SK-N-SH treated with all-trans-retinoic acid at 6 μM for 48 hours (cell line): ENCODE results near the gene ACBD6.

Source experiments
- ATAC-seq: fragments of 200-7000 bp; cut with Tn5 transposase; 3 replicates; pipeline ENCODE4 v1.9.1; 2020; ENCODE audit warnings: mild to moderate bottlenecking, moderate library complexity
- ARNTL ChIP-seq: fragments of 450-650 bp; formaldehyde crosslinking; IDR thresholded peaks from 2 replicates; pipeline ENCODE4 v1.5.0; 2020; ENCODE audit warnings: low read depth, mild to moderate bottlenecking, moderate library complexity, borderline replicate concordance
- BACH2 ChIP-seq: fragments of 250-450 bp; sonication (Bioruptor Pico); IDR thresholded peaks from 2 replicates; pipeline ENCODE4 v1.9.0; 2021; ENCODE audit warnings: mild to moderate bottlenecking, borderline replicate concordance
- CREB5 ChIP-seq: fragments of 250-450 bp; sonication (Bioruptor Pico); IDR thresholded peaks from 2 replicates; pipeline ENCODE4 v1.5.1; 2020; ENCODE audit warnings: low read depth, mild to moderate bottlenecking, moderate library complexity
- CSDC2 ChIP-seq: fragments of 250-450 bp; sonication (Bioruptor Pico); IDR thresholded peaks from 2 replicates; pipeline ENCODE4 v1.5.0; 2020; ENCODE audit warnings: mild to moderate bottlenecking, moderate library complexity
- CSRNP3 ChIP-seq: fragments of 250-450 bp; sonication (Bioruptor Pico); IDR thresholded peaks from 2 replicates; pipeline ENCODE4 v1.5.1; 2021; ENCODE audit warnings: mild to moderate bottlenecking, moderate library complexity
- ESRRG ChIP-seq: fragments of 250-450 bp; sonication (Bioruptor Pico); IDR thresholded peaks from 2 replicates; pipeline ENCODE4 v1.6.1; 2021; ENCODE audit warnings: mild to moderate bottlenecking
- GLIS3 ChIP-seq: fragments of 250-450 bp; sonication (Bioruptor Pico); IDR thresholded peaks from 2 replicates; pipeline ENCODE4 v1.5.0; 2020; ENCODE audit warnings: mild to moderate bottlenecking, moderate library complexity
- ISL1 ChIP-seq: fragments of 250-450 bp; sonication (Bioruptor Pico); IDR thresholded peaks from 2 replicates; pipeline ENCODE4 v2.1.2; 2022; ENCODE audit warnings: mild to moderate bottlenecking, moderate library complexity
- OSR1 ChIP-seq: fragments of 250-450 bp; sonication (Bioruptor Pico); IDR thresholded peaks from 2 replicates; pipeline ENCODE4 v1.8.0; 2022; ENCODE audit warnings: moderate library complexity, mild to moderate bottlenecking, inconsistent platforms
- POU6F1 ChIP-seq: fragments of 250-450 bp; sonication (Bioruptor Pico); IDR thresholded peaks from 2 replicates; pipeline ENCODE4 v1.8.0; 2021; ENCODE audit warnings: low read depth, mild to moderate bottlenecking, moderate library complexity, borderline replicate concordance
- PPARA ChIP-seq: fragments of 250-450 bp; sonication (Bioruptor Pico); IDR thresholded peaks from 2 replicates; pipeline ENCODE4 v1.5.0; 2020; ENCODE audit warnings: mild to moderate bottlenecking, borderline replicate concordance
- RARB ChIP-seq: fragments of 250-450 bp; sonication (Bioruptor Pico); IDR thresholded peaks from 2 replicates; pipeline ENCODE4 v1.8.0; 2021; ENCODE audit warnings: mild to moderate bottlenecking, moderate library complexity
- SNAI2 ChIP-seq: fragments of 250-450 bp; sonication (Bioruptor Pico); IDR thresholded peaks from 2 replicates; pipeline ENCODE4 v1.5.0; 2020; ENCODE audit warnings: mild to moderate bottlenecking, moderate library complexity
- TCF4 ChIP-seq: fragments of 250-450 bp; sonication (Bioruptor Pico); IDR thresholded peaks from 2 replicates; pipeline ENCODE4 v1.8.0; 2021; ENCODE audit warnings: mild to moderate bottlenecking, moderate library complexity, borderline replicate concordance
- TOX ChIP-seq: fragments of 250-450 bp; sonication (Bioruptor Pico); IDR thresholded peaks from 2 replicates; pipeline ENCODE4 v1.8.0; 2021; ENCODE audit warnings: mild to moderate bottlenecking, moderate library complexity, borderline replicate concordance
- TSHZ2 ChIP-seq: fragments of 250-450 bp; sonication (Bioruptor Pico); IDR thresholded peaks from 2 replicates; pipeline ENCODE4 v1.5.0; 2020; ENCODE audit warnings: mild to moderate bottlenecking, moderate library complexity
- ZC3H10 ChIP-seq: fragments of 250-450 bp; sonication (Bioruptor Pico); IDR thresholded peaks from 2 replicates; pipeline ENCODE4 v1.5.1; 2021; ENCODE audit warnings: mild to moderate bottlenecking, moderate library complexity
- ZFP3 ChIP-seq: fragments of 250-450 bp; sonication (Bioruptor Pico); IDR thresholded peaks from 2 replicates; pipeline ENCODE4 v1.5.0; 2020; ENCODE audit warnings: mild to moderate bottlenecking, moderate library complexity
- ZNF565 ChIP-seq: fragments of 450-650 bp; formaldehyde crosslinking; conservative IDR thresholded peaks from 2 replicates; pipeline ENCODE4 v1.5.0; 2020; ENCODE audit warnings: low read depth, mild to moderate bottlenecking, moderate library complexity
- ZNF70 ChIP-seq: fragments of 450-650 bp; formaldehyde crosslinking; IDR thresholded peaks from 2 replicates; pipeline ENCODE4 v1.5.0; 2020; ENCODE audit warnings: mild to moderate bottlenecking, moderate library complexity
- ZNF8 ChIP-seq: fragments of 450-650 bp; formaldehyde crosslinking; IDR thresholded peaks from 2 replicates; pipeline ENCODE4 v1.5.0; 2020; ENCODE audit warnings: mild to moderate bottlenecking, moderate library complexity

The ACBD6 gene

GRCh38 chr1:180498594-180498993 is 3.8 kb downstream of the ACBD6 start:
- TF ChIP-seq ZNF70, result no peak
- ATAC-seq, result no peak

- ATAC-seq, result no peak
- TF ChIP-seq ISL1 (CRISPR knock-in tag) (no peak), OSR1 (no peak), POU6F1 (CRISPR knock-in tag) (no peak), GLIS3 (no peak), ARNTL (CRISPR knock-in tag) (no peak), CREB5 (CRISPR knock-in tag) (no peak), ZFP3 (no peak), TSHZ2 (CRISPR knock-in tag) (no peak), CSRNP3 (CRISPR knock-in tag) (no peak), ZNF565 (CRISPR knock-in tag) (no peak), TOX (CRISPR knock-in tag) (no peak), SNAI2 (CRISPR knock-in tag) (no peak), ESRRG (CRISPR knock-in tag) (no peak), BACH2 (CRISPR knock-in tag) (no peak), RARB (CRISPR knock-in tag) (no peak), ZNF8 (CRISPR knock-in tag) (no peak), TCF4 (CRISPR knock-in tag) (no peak), PPARA (CRISPR knock-in tag) (no peak), ZC3H10 (CRISPR knock-in tag) (no peak)
These were observed 4.6 kb downstream of the ACBD6 start for GRCh38 chr1:180497826-180498225.

- TF ChIP-seq ZC3H10 (CRISPR knock-in tag) (no peak), OSR1 (no peak), CSRNP3 (CRISPR knock-in tag) (no peak), ZFP3 (no peak), CSDC2 (CRISPR knock-in tag) (no peak), PPARA (CRISPR knock-in tag) (no peak), ARNTL (CRISPR knock-in tag) (no peak)
- ATAC-seq, result no peak
These were observed 8.0 kb downstream of the ACBD6 start for GRCh38 chr1:180494370-180494769.

- no peak for ATAC-seq
- no peak for TF ChIP-seq ZNF8 (CRISPR knock-in tag)
- TF ChIP-seq CSRNP3 (CRISPR knock-in tag), result no peak
- TF ChIP-seq CSDC2 (CRISPR knock-in tag), result no peak
- no peak for TF ChIP-seq POU6F1 (CRISPR knock-in tag)
- no peak for TF ChIP-seq TCF4 (CRISPR knock-in tag)
- no peak for TF ChIP-seq ARNTL (CRISPR knock-in tag)
- no peak for TF ChIP-seq ZNF565 (CRISPR knock-in tag)
- TF ChIP-seq ESRRG (CRISPR knock-in tag), result no peak
- no peak for TF ChIP-seq SNAI2 (CRISPR knock-in tag)
- no peak for TF ChIP-seq ZC3H10 (CRISPR knock-in tag)
- TF ChIP-seq OSR1, result no peak
- TF ChIP-seq GLIS3, result no peak
- no peak for TF ChIP-seq RARB (CRISPR knock-in tag)
These were observed 12.4 kb downstream of the ACBD6 start for GRCh38 chr1:180489976-180490375.
